GM12878 (cell line): Measurements from ENCODE around the gene CNPPD1. TPM values are rescaled to one million over a fixed set of nuclear protein-coding genes. Genes with fewer than 3 reads are reported as not detected.

ENCODE experiments used
- ATAC-seq: fragments of 200-7000 bp; cut with Tn5 transposase; 3 replicates; pipeline ENCODE4 v1.9.1; 2020; ENCODE audit warnings: mild to moderate bottlenecking, moderate library complexity
- BruUV-seq: library from RNA; stranded (reverse); fragments of 400-500 nt; replicated peaks from 2 replicates; lab custom pipeline; 2021; lab: Mats Ljungman, UMichigan
- CTCF ChIA-PET: fragments of 300-600 bp; sonication (Branson Sonifier 250); formaldehyde crosslinking; extraction: SDS; loops from one replicate; lab custom pipeline; 2021; ENCODE audit warnings: inconsistent platforms; lab: Yijun Ruan, JAX
- POLR2A ChIA-PET: fragments of 350-600 bp; formaldehyde crosslinking; extraction: SDS; loops from one replicate; lab custom pipeline; 2021; ENCODE audit warnings: inconsistent platforms; lab: Charles Lee
- RAD21 ChIA-PET: fragments of 300-600 bp; sonication (Branson Sonifier 250); formaldehyde crosslinking; loops from one replicate; lab custom pipeline; 2023; ENCODE audit warnings: antibody characterized with exemption; ENCODE audit not compliant: unreplicated experiment; lab: Charles Lee
- SMC1A ChIA-PET: fragments of 300-600 bp; sonication (Branson Sonifier 250); formaldehyde crosslinking; loops from one replicate; lab custom pipeline; 2023; ENCODE audit not compliant: unreplicated experiment, uncharacterized antibody; lab: Charles Lee
- DNase-seq: peaks from one replicate; pipeline ENCODE4 v3.0.0-alpha.2; 2011; ENCODE audit warnings: low read depth, low spot score
- FAIRE-seq: peaks from 3 replicates; lab custom pipeline; 2011; peaks lifted over from hg19 to GRCh38; lab: Jason Lieb, UNC
- H2AFZ ChIP-seq: 2 replicates; pipeline ENCODE4 v1.6.0; 2011; ENCODE audit warnings: low read depth, low read length, control low read depth; ENCODE audit not compliant: control insufficient read depth
- H3K27ac ChIP-seq: 2 replicates; pipeline ENCODE4 v1.5.1; 2011; ENCODE audit warnings: control low read depth; ENCODE audit not compliant: control insufficient read depth, insufficient read depth
- H3K27me3 ChIP-seq, 2 experiments: replicated peaks in 1 of 2; 2 replicates each; pipeline versions ENCODE4 v1.6.0 to v1.6.1; 2011; ENCODE audit warnings: low read length in 1 of 2; ENCODE audit not compliant: control insufficient read depth in 2 of 2, insufficient read depth in 2 of 2
- H3K36me3 ChIP-seq, 2 experiments: 2 replicates each; pipeline ENCODE4 v1.5.1; 2011; ENCODE audit warnings: low read length in 1 of 2; ENCODE audit not compliant: control insufficient read depth in 2 of 2, insufficient read depth in 2 of 2
- H3K4me1 ChIP-seq: 2 replicates; pipeline ENCODE4 v1.6.1; 2011; ENCODE audit warnings: mild to moderate bottlenecking, low read length, moderate library complexity, mixed read lengths; ENCODE audit not compliant: control insufficient read depth, insufficient read depth
- H3K4me2 ChIP-seq: 2 replicates; pipeline ENCODE4 v1.6.0; 2011; ENCODE audit warnings: control low read depth; ENCODE audit not compliant: control insufficient read depth, insufficient read depth
- H3K4me3 ChIP-seq: fragments of 200-600 bp; sonication (generic); 2 replicates; pipeline ENCODE4 v1.5.1; 2016
- H3K79me2 ChIP-seq: 2 replicates; pipeline ENCODE4 v1.6.0; 2011; ENCODE audit warnings: low read length; ENCODE audit not compliant: control insufficient read depth, insufficient read depth
- H3K9ac ChIP-seq: 2 replicates; pipeline ENCODE4 v1.8.0; 2011; ENCODE audit warnings: low read length, control low read depth, mixed read lengths; ENCODE audit not compliant: control insufficient read depth, insufficient read depth
- H3K9me3 ChIP-seq: replicated peaks from 3 replicates; pipeline ENCODE4 v1.5.1; 2011; ENCODE audit warnings: mild to moderate bottlenecking, low read length; ENCODE audit not compliant: control insufficient read depth, insufficient read depth
- H4K20me1 ChIP-seq: 2 replicates; pipeline ENCODE4 v1.6.0; 2011; ENCODE audit not compliant: control insufficient read depth, insufficient read depth
- BCL11A ChIP-seq: IDR thresholded peaks from 2 replicates; pipeline ENCODE4 v1.6.1; 2011; ENCODE audit warnings: low read depth, low read length
- DPF2 ChIP-seq: fragments of 450-650 bp; IDR thresholded peaks from 2 replicates; pipeline ENCODE4 v1.6.1; 2017; ENCODE audit warnings: mild to moderate bottlenecking
- EZH2 ChIP-seq: IDR thresholded peaks from 2 replicates; pipeline ENCODE4 v1.6.1; 2012; ENCODE audit warnings: low read depth, mild to moderate bottlenecking, control low read depth, inconsistent platforms, low read length, borderline replicate concordance; ENCODE audit not compliant: control insufficient read depth
- FOXM1 ChIP-seq: IDR thresholded peaks from 2 replicates; pipeline ENCODE4 v1.6.1; 2012; ENCODE audit warnings: low read depth, mild to moderate bottlenecking, inconsistent platforms, low read length, moderate library complexity
- JUND ChIP-seq: IDR thresholded peaks from 2 replicates; pipeline ENCODE4 v1.6.1; 2012; ENCODE audit warnings: low read depth, mild to moderate bottlenecking, low read length, improper control_type of control experiment, moderate library complexity
- PAX8 ChIP-seq: fragments of 450-650 bp; IDR thresholded peaks from 2 replicates; pipeline ENCODE4 v1.6.1; 2017; ENCODE audit warnings: mild to moderate bottlenecking, moderate library complexity
- PML ChIP-seq: IDR thresholded peaks from 2 replicates; pipeline ENCODE4 v1.6.1; 2012; ENCODE audit warnings: low read length, inconsistent platforms
- POLR2AphosphoS2 ChIP-seq: IDR thresholded peaks from 2 replicates; pipeline ENCODE4 v1.6.1; 2011; ENCODE audit warnings: low read depth, mild to moderate bottlenecking, low read length, improper control_type of control experiment, moderate library complexity
- POU2F2 ChIP-seq: IDR thresholded peaks from 3 replicates; pipeline ENCODE4 v1.6.1; 2011; ENCODE audit warnings: low read depth, mild to moderate bottlenecking, low read length, borderline replicate concordance
- RAD21 ChIP-seq: IDR thresholded peaks from 2 replicates; pipeline ENCODE4 v1.6.1; 2011; ENCODE audit warnings: mild to moderate bottlenecking, low read depth, low read length, moderate library complexity; ENCODE audit not compliant: insufficient read depth
- RCOR1 ChIP-seq: conservative IDR thresholded peaks from 2 replicates; pipeline ENCODE4 v1.6.1; 2012; ENCODE audit warnings: low read depth, low read length, improper control_type of control experiment
- RFX5 ChIP-seq: IDR thresholded peaks from 2 replicates; pipeline ENCODE4 v1.6.1; 2011; ENCODE audit warnings: low read depth, low read length, improper control_type of control experiment
- SMARCA5 ChIP-seq: fragments of 450-650 bp; IDR thresholded peaks from 2 replicates; pipeline ENCODE4 v1.6.1; 2017; ENCODE audit warnings: mild to moderate bottlenecking
- SPI1 ChIP-seq: IDR thresholded peaks from 2 replicates; pipeline ENCODE4 v1.6.1; 2011; ENCODE audit warnings: low read depth, mild to moderate bottlenecking, low read length, moderate library complexity, borderline replicate concordance; ENCODE audit not compliant: insufficient read depth
- SRF ChIP-seq, 2 experiments: IDR thresholded peaks; 2 replicates each; pipeline ENCODE4 v1.6.1; 2011; ENCODE audit warnings: low read depth in 2 of 2, low read length in 2 of 2, mild to moderate bottlenecking in 1 of 2, moderate library complexity in 1 of 2
- SUPT20H ChIP-seq: IDR thresholded peaks from 2 replicates; pipeline ENCODE4 v1.6.1; 2011; ENCODE audit warnings: low read depth, mild to moderate bottlenecking, low read length, moderate library complexity, borderline replicate concordance; ENCODE audit not compliant: control insufficient read depth
- TCF12 ChIP-seq: IDR thresholded peaks from 2 replicates; pipeline ENCODE4 v1.6.1; 2011; ENCODE audit warnings: low read depth, mild to moderate bottlenecking, low read length
- ZBED1 ChIP-seq: IDR thresholded peaks from 2 replicates; pipeline ENCODE4 v1.6.1; 2016; ENCODE audit warnings: borderline replicate concordance
- WGBS: methylation state at CpG from one replicate; pipeline ENCODE4 v1.1.6; 2016; ENCODE audit warnings: low lambda C conversion rate; ENCODE audit not compliant: insufficient replicate concordance, insufficient coverage; ENCODE audit errors: missing lambda C conversion rate; 5-methylcytosine and 5-hydroxymethylcytosine counted together
- in situ Hi-C: fragments of 300-500 bp; cut with MboI; formaldehyde crosslinking; loops from 9 replicates; pipeline ENCODE4 v1.14.3; 2018; ENCODE audit warnings: mixed read lengths
- intact Hi-C: fragments of 100-400 bp; cut with micrococcal nuclease; formaldehyde crosslinking; loops from one replicate; pipeline ENCODE4 v1.14.2; 2022; ENCODE audit not compliant: unreplicated experiment
- polyA plus RNA-seq, 11 experiments: library from polyadenylated mRNA; depleted of rRNA in 4 of 11; unstranded in 6 of 11; stranded (reverse) in 5 of 11; fragments of >200 nt; fragmentation: Nextera tagmentation in 4 of 11; fragmentation: Illumina TruSeq in 1 of 11; extraction: Ambion mirVana in 4 of 11; extraction: Trizol in 1 of 11; gene quantifications; 1 replicate in 1 of 11; 2 replicates in 10 of 11; pipeline versions ENCODE4 v1.2.1 to v1.2.3, GENCODE V29; 2011 to 2016; ENCODE audit warnings: inconsistent platforms in 2 of 11, missing spikeins in 2 of 11, low read depth in 1 of 11
- total RNA-seq, 4 experiments: library from RNA; depleted of rRNA in 3 of 4; stranded (reverse); fragments of >200 nt in 3 of 4; fragmentation: Illumina TruSeq in 1 of 4; extraction: Trizol in 1 of 4; gene quantifications; 2 replicates each; pipeline versions ENCODE4 v1.2.1 to v1.2.3, GENCODE V29; 2013 to 2021
- TF ChIP-seq, protein P1 (sequence below): fragments of 450-650 bp; IDR thresholded peaks from 2 replicates; pipeline ENCODE4 v1.6.1; 2018; ENCODE audit warnings: mild to moderate bottlenecking, low read depth, moderate library complexity; ENCODE audit not compliant: partially characterized antibody
- TF ChIP-seq, protein P2 (sequence below): IDR thresholded peaks from 2 replicates; pipeline ENCODE4 v1.6.1; 2012; ENCODE audit warnings: low read depth, low read length, improper control_type of control experiment

Gene CNPPD1
- total and polyA plus RNA-seq, 10 of the 15 experiments (the other 5 are each of a cell fraction or from before 2014, with no cell fraction given): 12.2 to 86.6 (median 43.4) TPM

DNA sequence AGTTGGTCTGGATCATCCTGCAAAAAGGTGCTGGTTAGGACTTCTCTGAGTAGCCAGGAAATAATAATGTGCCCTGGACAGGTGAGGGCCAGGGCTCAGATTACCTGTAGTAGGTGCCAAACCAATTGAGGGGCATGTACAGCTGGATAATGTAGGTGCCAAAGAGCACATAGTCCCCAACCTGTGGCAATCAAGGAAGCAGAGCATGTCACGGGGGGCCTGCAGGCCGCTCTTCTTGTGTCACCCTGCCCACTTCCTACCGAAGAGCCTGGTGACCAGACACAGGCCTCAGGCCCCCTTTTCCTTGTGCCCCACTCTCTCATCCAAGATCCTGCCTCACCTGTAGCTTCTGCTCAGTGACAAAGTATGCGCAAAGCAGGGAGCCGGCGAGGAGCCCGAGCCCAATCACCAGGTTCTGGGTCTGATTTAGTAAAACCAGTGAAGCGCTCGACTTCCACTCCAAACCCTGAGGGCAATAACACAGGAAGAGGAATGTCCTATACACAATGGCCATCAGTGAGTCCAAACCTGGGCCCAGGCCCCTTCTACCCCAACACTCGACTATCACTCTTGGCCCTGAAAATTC is 36.9 kb upstream of the CNPPD1 start:
- BruUV-seq: no TSS peak
- no peak for FAIRE-seq
- H4K20me1 ChIP-seq: no peaks in the 10 kb centered on the region
- H3K27ac ChIP-seq: no peak overlapping the region
- in situ Hi-C loops: no loop called here
- H3K79me2 ChIP-seq: peaks cover 12% of the 10 kb centered on the region
- TF ChIP-seq RFX5 (no peak), JUND (no peak), SUPT20H (no peak), DPF2 (no peak), PAX8 (no peak), RCOR1 (no peak), ZBED1 (no peak), EZH2 (no peak), SMARCA5 (no peak), TCF12 (no peak), RAD21 (no peak), FOXM1 (no peak), SRF (IDR thresholded peaks at IDR 0.05; ENCODE audit: low read depth in 2 of 2, low read length in 2 of 2) (no peak), PML (no peak), SPI1 (no peak), BCL11A (no peak), POU2F2 (no peak), POLR2AphosphoS2 (no peak)
- TF ChIP-seq, protein P1, sequence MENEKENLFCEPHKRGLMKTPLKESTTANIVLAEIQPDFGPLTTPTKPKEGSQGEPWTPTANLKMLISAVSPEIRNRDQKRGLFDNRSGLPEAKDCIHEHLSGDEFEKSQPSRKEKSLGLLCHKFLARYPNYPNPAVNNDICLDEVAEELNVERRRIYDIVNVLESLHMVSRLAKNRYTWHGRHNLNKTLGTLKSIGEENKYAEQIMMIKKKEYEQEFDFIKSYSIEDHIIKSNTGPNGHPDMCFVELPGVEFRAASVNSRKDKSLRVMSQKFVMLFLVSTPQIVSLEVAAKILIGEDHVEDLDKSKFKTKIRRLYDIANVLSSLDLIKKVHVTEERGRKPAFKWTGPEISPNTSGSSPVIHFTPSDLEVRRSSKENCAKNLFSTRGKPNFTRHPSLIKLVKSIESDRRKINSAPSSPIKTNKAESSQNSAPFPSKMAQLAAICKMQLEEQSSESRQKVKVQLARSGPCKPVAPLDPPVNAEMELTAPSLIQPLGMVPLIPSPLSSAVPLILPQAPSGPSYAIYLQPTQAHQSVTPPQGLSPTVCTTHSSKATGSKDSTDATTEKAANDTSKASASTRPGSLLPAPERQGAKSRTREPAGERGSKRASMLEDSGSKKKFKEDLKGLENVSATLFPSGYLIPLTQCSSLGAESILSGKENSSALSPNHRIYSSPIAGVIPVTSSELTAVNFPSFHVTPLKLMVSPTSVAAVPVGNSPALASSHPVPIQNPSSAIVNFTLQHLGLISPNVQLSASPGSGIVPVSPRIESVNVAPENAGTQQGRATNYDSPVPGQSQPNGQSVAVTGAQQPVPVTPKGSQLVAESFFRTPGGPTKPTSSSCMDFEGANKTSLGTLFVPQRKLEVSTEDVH: no peak
- TF ChIP-seq, protein P2, sequence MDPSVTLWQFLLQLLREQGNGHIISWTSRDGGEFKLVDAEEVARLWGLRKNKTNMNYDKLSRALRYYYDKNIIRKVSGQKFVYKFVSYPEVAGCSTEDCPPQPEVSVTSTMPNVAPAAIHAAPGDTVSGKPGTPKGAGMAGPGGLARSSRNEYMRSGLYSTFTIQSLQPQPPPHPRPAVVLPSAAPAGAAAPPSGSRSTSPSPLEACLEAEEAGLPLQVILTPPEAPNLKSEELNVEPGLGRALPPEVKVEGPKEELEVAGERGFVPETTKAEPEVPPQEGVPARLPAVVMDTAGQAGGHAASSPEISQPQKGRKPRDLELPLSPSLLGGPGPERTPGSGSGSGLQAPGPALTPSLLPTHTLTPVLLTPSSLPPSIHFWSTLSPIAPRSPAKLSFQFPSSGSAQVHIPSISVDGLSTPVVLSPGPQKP: no peak
- TF ChIP-seq, all 136 proteins: peak for 0
- Histone ChIP-seq H3K9ac (no peak overlapping the region), H3K27me3 (no peaks in the 10 kb centered on the region), H2AFZ (no peak overlapping the region), H3K4me2 (no peak overlapping the region), H3K4me1 (peaks cover 9% of the 10 kb centered on the region), H3K9me3 (no peaks in the 10 kb centered on the region), H3K4me3 (no peak overlapping the region), H3K36me3 (peaks cover 0 to 15% of the 10 kb centered on the region in 2 experiments; a peak in 3 of 4 replicates)
- ChIA-PET CTCF (interaction anchor here (1.4 to 3.0 kb wide), 2 partner anchors 39 to 82 kb away, joined by 4 to 11 read pairs; no protein-coding TSS in a partner anchor), SMC1A (no interaction called here), POLR2A (no interaction called here), RAD21 (no interaction called here)
- no peak for DNase-seq
- intact Hi-C loops: no loop called here
- WGBS: 96% methylated on average over 10 of the region's 10 CpGs
- no peak for ATAC-seq
